ENCODE results near the gene TOMM20L. TPM values are rescaled to one million over a fixed set of nuclear protein-coding genes. Genes with fewer than 3 reads are reported as not detected.

Gene TOMM20L
- total RNA-seq, 1 experiment from 2014 or later = not detected

GRCh38 chr14:58397156-58397555 lies 1.4 kb downstream of the TOMM20L start:
- no peaks in the 10 kb centered on the region for H3K79me2 ChIP-seq (ENCODE audit: insufficient read depth, low read length)
- no peak overlapping the region for H3K9ac ChIP-seq (ENCODE audit: low read length)
- H3K4me3 ChIP-seq (replicated peaks in 1 of 2; ENCODE audit: low read depth in 1 of 2, low read length in 2 of 2) = no peak overlapping the region
- intact Hi-C loops (cut with micrococcal nuclease) = no loop called here
- H3K36me3 ChIP-seq (ENCODE audit: control insufficient read depth in 1 of 2, insufficient read depth in 2 of 2, low read length in 2 of 2) = no peaks in the 10 kb centered on the region
- DNase-seq (ENCODE audit: low read depth, low spot score) (no peak), ATAC-seq (no peak)
- H3K9me3 ChIP-seq (ENCODE audit: control insufficient read depth in 1 of 2, insufficient read depth in 1 of 2, low read depth in 1 of 2, low read length in 2 of 2) = no peaks in the 10 kb centered on the region
- H3K9me2 ChIP-seq (ENCODE audit: insufficient read depth) = no peaks in the 10 kb centered on the region
- TF ChIP-seq SIN3A (IDR thresholded peaks at IDR 0.05; ENCODE audit: low read depth) (no peak), POLR2AphosphoS5 (IDR thresholded peaks at IDR 0.05; ENCODE audit: low read depth, low read length) (no peak), REST (IDR thresholded peaks at IDR 0.05; ENCODE audit: low read depth) (no peak), CBX3 (IDR thresholded peaks at IDR 0.05; ENCODE audit: low read depth) (no peak)
- H3K4me1 ChIP-seq (ENCODE audit: control insufficient read depth in 1 of 2, insufficient read depth in 2 of 2, low read length in 2 of 2) = peaks cover 0 to 15% of the 10 kb centered on the region in 2 experiments; a peak in 3 of 4 replicates
- no peak overlapping the region for H3K27ac ChIP-seq (ENCODE audit: low read depth, low read length)
- ChIA-PET CTCF (interaction anchor here (1.0 kb wide), 1 partner anchor 8 kb away, joined by 4 read pairs; no protein-coding TSS in a partner anchor), POLR2A (interaction anchor here (0.9 kb wide), 1 partner anchor 99 kb away, joined by 3 read pairs; the partner anchor contains the start of gene ARID4A), RAD21 (ENCODE audit: low non-redundant PET in 1 of 2, low total read pairs in 2 of 2, uncharacterized antibody in 2 of 2, unreplicated experiment in 2 of 2) (no interaction called here)
- no peak overlapping the region for H2AFZ ChIP-seq (ENCODE audit: low read depth, low read length, poor library complexity, severe bottlenecking)
- H3K4me2 ChIP-seq (ENCODE audit: low read length) = no peak overlapping the region
- BruUV-seq (replicated peaks) = no TSS peak
- no peaks in the 10 kb centered on the region for H3K27me3 ChIP-seq (ENCODE audit: insufficient read depth, low read length)
- H4K20me1 ChIP-seq (ENCODE audit: insufficient read depth) = no peaks in the 10 kb centered on the region

- Histone ChIP-seq H2AFZ (ENCODE audit: low read depth, low read length, poor library complexity, severe bottlenecking) (no peak overlapping the region), H3K9me3 (ENCODE audit: control insufficient read depth in 1 of 2, insufficient read depth in 1 of 2, low read depth in 1 of 2, low read length in 2 of 2) (no peaks in the 10 kb centered on the region), H3K9ac (ENCODE audit: low read length) (no peak overlapping the region), H3K4me3 (replicated peaks in 1 of 2; ENCODE audit: low read depth in 1 of 2, low read length in 2 of 2) (no peak overlapping the region), H3K79me2 (ENCODE audit: insufficient read depth, low read length) (no peaks in the 10 kb centered on the region), H3K9me2 (ENCODE audit: insufficient read depth) (no peaks in the 10 kb centered on the region), H3K27ac (ENCODE audit: low read depth, low read length) (no peak overlapping the region), H3K4me2 (ENCODE audit: low read length) (no peak overlapping the region), H4K20me1 (ENCODE audit: insufficient read depth) (no peaks in the 10 kb centered on the region), H3K27me3 (ENCODE audit: insufficient read depth, low read length) (no peaks in the 10 kb centered on the region), H3K36me3 (ENCODE audit: control insufficient read depth in 1 of 2, insufficient read depth in 2 of 2, low read length in 2 of 2) (no peaks in the 10 kb centered on the region), H3K4me1 (ENCODE audit: control insufficient read depth in 1 of 2, insufficient read depth in 2 of 2, low read length in 2 of 2) (peaks cover 0 to 15% of the 10 kb centered on the region in 2 experiments; a peak in 3 of 4 replicates)
- no TSS peak for BruUV-seq (replicated peaks)
- ChIA-PET POLR2A (interaction anchor here (0.6 to 1.0 kb wide), 2 partner anchors 16 to 29 kb away, joined by 3 read pairs; partner anchors contain the start of genes KIAA0586 and TIMM9), CTCF (no interaction called here), RAD21 (ENCODE audit: low non-redundant PET in 1 of 2, low total read pairs in 2 of 2, uncharacterized antibody in 2 of 2, unreplicated experiment in 2 of 2) (no interaction called here)
- ATAC-seq (no peak), DNase-seq (ENCODE audit: low read depth, low spot score) (no peak)
- intact Hi-C loops (cut with micrococcal nuclease) = no loop called here
- TF ChIP-seq EGR1 (IDR thresholded peaks at IDR 0.05; ENCODE audit: low read depth) = no peak
- no peak for TF ChIP-seq EZH2phosphoT487 (IDR thresholded peaks at IDR 0.05; ENCODE audit: borderline replicate concordance)
- TF ChIP-seq MAX (IDR thresholded peaks at IDR 0.05) = no peak
- no peak for TF ChIP-seq POLR2A (IDR thresholded peaks at IDR 0.05; ENCODE audit: borderline replicate concordance, extremely low read depth, insufficient read depth, insufficient read length)
- TF ChIP-seq REST (IDR thresholded peaks at IDR 0.05; ENCODE audit: low read depth) = no peak
- TF ChIP-seq SIN3A (IDR thresholded peaks at IDR 0.05; ENCODE audit: low read depth) = no peak
- TF ChIP-seq YY1 (IDR thresholded peaks at IDR 0.05; ENCODE audit: extremely low read depth, insufficient replicate concordance, low read depth, low read length) = no peak
- TF ChIP-seq SRF (IDR thresholded peaks at IDR 0.05; ENCODE audit: low read depth) = no peak
- no peak for TF ChIP-seq ATF3 (IDR thresholded peaks at IDR 0.05)
- no peak for TF ChIP-seq ZFX (IDR thresholded peaks at IDR 0.05)
Observed at GRCh38 chr14:58398495-58398894, 2.8 kb downstream of the TOMM20L start.

Data from HCT116 (cell line).